Umbilical cord (tissue), 2 donors: ENCODE data around the gene CASP6. TPM values are rescaled to one million over a fixed set of nuclear protein-coding genes. Genes with fewer than 3 reads are reported as not detected.
A peak's percentile ranks its signal among the peaks of the same experiment; 100 is the strongest.

ENCODE experiments used
- DNase-seq: peaks from one replicate; pipeline ENCODE4 v3.0.0-alpha.2; 2015; ENCODE audit warnings: low spot score
- total RNA-seq: library from RNA; depleted of rRNA; stranded (reverse); fragments of >200 nt; gene quantifications from one replicate; pipeline ENCODE4 v1.2.3, GENCODE V29; 2014; ENCODE audit warnings: low replicate concordance; ENCODE audit not compliant: insufficient read depth

Gene CASP6
- total RNA-seq = 19.3 TPM

- peak; percentile 89 for DNase-seq
These were observed at the start of gene CASP6 for GRCh38 chr4:109702950-109703663. TSS of gene CASP6 (minus strand) at chr4:109703445. CDS start at chr4:109703395, 50 bp downstream.

DNA sequence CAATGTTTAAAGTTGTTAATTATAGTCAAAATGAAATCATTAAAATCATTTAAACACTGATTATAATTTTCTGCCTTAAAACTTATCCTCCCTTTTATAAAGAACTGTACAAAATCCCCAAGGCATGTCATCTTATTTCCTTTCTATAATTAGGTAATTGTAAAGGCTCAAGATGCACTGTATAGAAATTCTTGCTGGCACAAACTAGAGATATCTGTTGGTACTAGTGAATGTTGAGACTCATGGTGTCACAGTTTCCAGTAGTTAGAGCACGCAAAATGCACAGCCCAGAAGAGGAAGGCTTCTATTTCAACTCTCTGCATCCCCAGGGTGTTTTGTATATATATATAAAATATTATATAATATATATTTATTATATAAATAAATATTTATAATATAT lies 49.3 kb upstream of the CASP6 start:
- no peak for DNase-seq

- DNase-seq = no peak
These were observed 48.6 kb upstream of the CASP6 start for GRCh38 chr4:109751852-109752251.

DNA sequence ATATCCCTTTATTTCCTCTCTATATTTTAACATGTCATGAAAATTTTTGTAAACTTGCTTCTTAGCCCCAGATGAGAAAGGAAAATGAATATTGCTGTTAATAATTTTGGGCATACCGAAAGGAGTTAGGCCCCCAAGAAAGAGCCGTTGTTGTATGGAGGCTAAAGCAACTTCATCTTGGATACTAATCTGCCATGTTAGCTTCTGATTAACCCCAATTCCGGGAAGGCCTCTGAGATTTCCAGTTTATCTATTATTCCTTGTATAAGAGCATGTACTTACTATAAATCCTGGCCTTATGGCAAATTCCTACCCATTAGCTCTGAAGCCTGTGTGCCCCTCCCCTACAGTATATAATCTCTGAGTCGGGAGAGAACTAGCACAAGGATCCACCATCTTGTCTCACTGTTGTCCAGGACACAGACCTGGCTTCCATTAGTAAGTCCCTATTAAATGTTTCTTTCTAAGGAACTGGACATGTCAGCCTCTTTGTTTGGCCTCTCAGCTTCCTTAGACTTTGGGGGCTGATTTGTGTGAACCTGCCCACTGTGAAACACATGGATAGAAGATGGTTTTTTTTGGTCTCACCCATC lies 47.5 kb upstream of the CASP6 start:
- no peak for DNase-seq

DNA sequence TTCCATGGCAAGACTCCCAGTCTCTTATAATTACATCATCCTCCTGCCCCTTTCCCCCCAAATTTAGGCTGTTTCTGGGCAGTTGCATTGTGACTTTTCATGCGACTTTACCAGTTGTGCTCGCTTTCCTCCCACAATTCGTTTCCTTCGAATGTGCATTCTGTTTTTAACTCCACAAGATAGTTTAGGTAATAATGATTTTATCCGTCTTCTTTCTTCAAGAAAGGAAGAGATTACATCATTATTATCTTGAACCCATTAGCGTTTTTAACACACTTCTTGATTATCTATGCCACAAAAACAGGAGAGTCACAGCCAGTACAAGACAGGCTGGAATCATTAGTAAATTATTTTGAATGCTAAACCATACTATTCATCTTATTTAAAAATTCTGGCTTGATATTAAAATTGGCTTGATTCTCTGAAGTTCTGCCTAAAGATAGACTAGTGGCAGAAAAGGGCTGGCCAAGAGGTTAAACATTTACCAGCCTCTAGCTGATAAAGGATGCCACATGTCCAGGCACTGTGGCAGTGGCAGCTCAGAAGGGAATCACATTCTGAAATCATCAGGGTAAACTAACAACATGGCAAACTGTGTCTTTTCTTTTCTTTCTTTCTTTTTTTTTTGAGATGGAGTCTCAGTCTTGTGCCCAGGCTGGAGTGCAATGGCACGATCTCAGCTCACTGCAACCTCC lies 46.3 kb upstream of the CASP6 start:
- DNase-seq = no peak

DNA sequence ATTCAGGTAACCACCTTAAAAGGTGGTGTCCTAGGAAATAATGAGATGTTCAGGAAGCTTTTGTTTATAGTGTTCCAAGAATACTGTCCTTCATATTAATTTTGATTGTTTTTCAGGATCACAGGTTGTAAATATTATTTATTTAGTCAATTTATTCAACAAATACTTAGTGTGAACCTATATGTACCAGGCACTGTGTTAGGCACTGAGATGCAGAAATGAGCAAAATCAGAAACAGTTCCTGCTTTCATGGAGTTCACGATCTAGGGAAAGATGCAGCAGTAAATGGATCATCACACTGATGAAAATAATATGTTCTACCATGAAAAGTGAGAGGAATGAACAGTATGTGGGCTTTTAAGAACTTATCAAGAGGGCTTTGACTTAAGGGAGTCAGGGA lies 44.9 kb upstream of the CASP6 start:
- DNase-seq = no peak

GRCh38 chr4:109746728-109747127 lies 43.5 kb upstream of the CASP6 start:
- DNase-seq = no peak

GRCh38 chr4:109745830-109746229 lies 42.6 kb upstream of the CASP6 start:
- no peak for DNase-seq

- DNase-seq = no peak
These were observed 36.3 kb upstream of the CASP6 start for GRCh38 chr4:109739547-109739946.

DNA sequence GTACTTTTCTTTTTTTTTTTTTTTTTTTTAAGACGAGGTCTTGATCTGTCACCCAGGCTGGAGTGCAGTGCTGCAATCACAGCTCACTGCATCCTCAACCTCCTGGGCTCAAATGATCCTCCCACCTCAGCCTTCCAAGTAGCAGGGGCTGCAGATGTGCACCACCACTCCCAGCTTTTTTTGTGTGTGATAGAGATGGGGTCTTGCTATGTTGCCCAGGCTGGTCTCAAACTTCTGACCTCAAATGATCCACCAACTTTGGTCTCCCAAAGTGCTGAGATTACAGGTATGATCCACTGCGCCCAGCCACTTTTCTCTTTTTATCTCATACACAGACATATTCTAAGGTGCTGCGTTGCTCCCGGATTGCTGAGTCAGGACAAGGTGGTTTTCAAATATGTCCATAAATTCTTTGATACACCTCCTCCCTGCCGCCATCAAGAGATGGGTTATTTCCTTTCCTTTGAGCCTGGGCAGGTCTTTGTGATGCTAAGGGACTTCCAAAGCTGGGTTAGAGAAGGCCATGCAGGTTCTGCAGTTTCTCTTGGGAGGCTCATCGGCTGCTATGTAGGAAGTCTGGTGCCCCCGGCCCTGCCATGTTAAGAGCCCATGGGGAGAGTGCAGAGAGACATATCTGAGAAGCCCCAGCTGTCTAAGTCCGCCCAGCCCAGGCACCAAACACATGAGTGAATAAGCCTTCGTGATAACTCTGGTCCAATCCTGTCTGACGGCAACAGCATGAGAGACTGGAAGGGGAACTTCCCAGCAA lies 35.0 kb upstream of the CASP6 start:
- DNase-seq = no peak

GRCh38 chr4:109735566-109736365 lies 32.5 kb upstream of the CASP6 start:
- DNase-seq = peak; percentile 59

- no peak for DNase-seq
These were observed 30.5 kb upstream of the CASP6 start for GRCh38 chr4:109733728-109734127.

DNA sequence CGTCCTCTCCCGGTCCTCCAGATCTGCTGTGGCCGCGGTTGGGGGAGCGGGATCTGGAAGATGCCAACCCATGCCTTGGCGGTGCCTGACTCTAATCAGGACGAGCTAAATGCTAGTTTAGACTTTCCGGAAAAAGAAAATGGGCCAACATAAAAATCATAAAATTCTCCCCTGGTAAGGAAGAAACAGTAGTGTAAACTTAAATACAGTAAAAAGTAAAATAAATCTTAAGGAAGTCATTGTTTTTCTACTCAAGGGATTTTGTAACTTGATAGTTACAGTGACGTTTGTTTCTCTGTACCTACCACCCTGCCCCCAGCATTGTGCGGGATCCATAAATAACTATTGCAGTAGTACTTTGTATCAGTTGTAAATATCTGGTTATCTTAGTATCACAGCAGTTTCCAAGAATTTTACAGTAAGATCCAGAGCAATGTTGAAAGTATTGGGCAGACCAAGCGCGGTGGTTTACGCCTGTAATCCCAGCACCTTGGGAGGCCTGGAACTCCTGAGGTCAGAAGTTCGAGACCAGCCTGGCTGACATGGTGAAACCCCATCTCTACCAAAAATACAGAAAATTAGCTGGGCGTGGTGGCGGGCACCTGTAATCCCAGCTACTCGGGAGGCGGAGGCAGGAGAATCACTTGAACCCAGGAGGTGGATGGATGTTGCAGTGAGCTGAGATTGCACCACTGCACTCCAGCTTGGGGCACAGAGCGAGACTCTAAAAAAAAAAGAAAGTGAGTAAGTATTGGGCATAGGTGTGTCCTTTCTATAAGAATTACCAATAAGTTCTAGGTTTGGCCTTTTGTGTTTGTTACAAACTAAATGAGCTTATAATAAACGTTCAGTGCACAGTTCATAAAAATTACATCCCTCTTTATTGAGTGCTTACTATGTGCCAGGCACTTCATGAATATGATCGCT lies 27.6 kb upstream of the CASP6 start:
- no peak for DNase-seq

GRCh38 chr4:109729718-109730618 lies 26.7 kb upstream of the CASP6 start, which contains the start of gene PLA2G12A:
TSS of gene PLA2G12A (minus strand) at chr4:109730070. CDS start at chr4:109729809, 261 bp downstream.
- peak; percentile 74 for DNase-seq

DNA sequence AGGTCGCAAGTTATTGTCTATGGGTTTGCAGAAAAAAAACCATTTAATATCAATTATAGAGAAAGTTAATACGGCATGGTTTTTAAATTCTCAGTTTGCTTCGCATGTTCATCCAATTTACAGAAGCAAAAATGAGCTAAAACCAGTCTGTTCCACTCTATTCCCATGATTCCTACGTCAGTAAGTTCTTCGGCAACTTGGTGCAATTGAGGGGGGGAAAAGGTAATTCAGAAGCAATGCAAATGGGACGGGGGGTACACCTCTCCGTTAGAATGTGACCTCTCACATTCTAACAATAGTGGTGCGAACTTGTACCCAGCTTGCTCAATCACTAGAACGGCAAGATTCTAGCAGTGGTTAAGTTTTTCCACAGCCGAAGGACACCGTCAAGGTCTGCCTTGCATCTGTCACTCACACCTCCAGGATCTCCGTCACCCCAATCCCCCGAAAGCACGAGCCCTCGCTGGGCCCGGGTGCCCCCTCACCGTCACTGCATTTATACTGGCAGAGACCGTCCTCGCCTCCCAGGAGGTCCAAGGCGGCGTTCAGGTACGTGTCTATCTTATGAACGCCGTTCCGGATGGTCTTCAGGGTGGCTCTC lies 26.0 kb upstream of the CASP6 start:
- DNase-seq = peak; percentile 14

GRCh38 chr4:109728385-109728784 lies 25.1 kb upstream of the CASP6 start:
- DNase-seq = no peak

GRCh38 chr4:109723110-109723509 lies 19.9 kb upstream of the CASP6 start:
- DNase-seq = no peak

- no peak for DNase-seq
These were observed 19.1 kb upstream of the CASP6 start for GRCh38 chr4:109722357-109722756.
